OCI-LY3 (cell line): ENCODE data around the gene M6PR.

Source experiments
- CTCF ChIP-seq: fragments of 200-600, 300-600 bp; sonication (generic); IDR thresholded peaks from 2 replicates; pipeline ENCODE4 v1.5.1; 2014; ENCODE audit warnings: antibody characterized with exemption, low read length, low read depth
- EZH2phosphoT487 ChIP-seq: fragments of 200-600 bp; shearing (Covaris generic); IDR thresholded peaks from 2 replicates; pipeline ENCODE4 v1.6.1; 2018; ENCODE audit warnings: antibody characterized with exemption, mixed run types, low read depth

GRCh38 chr12:8989413-8989812 is 40.0 kb upstream of the M6PR start, which contains the start of gene KLRG1:
- TF ChIP-seq CTCF (no peak), EZH2phosphoT487 (no peak)
